Mucosa of stomach (tissue), 1 donor: ENCODE measurements around the gene SPTBN1.

Source experiments
- H3K27me3 ChIP-seq: one replicate; pipeline ENCODE4 v1.7.0; 2013; ENCODE audit warnings: mild to moderate bottlenecking, low read length; ENCODE audit not compliant: control insufficient read depth, insufficient read depth
- H3K36me3 ChIP-seq: one replicate; pipeline ENCODE4 v1.7.0; 2013; ENCODE audit warnings: low read length; ENCODE audit not compliant: control insufficient read depth, insufficient read depth
- H3K4me1 ChIP-seq: one replicate; pipeline ENCODE4 v1.7.0; 2013; ENCODE audit warnings: mild to moderate bottlenecking, low read length; ENCODE audit not compliant: control insufficient read depth, insufficient read depth
- H3K4me3 ChIP-seq: one replicate; pipeline ENCODE4 v1.7.0; 2013; ENCODE audit warnings: low read length
- H3K9ac ChIP-seq: one replicate; pipeline ENCODE4 v1.7.0; 2013; ENCODE audit warnings: mild to moderate bottlenecking, low read length, moderate library complexity
- H3K9me3 ChIP-seq: one replicate; pipeline ENCODE4 v1.7.0; 2013; ENCODE audit warnings: mild to moderate bottlenecking, low read length, moderate library complexity; ENCODE audit not compliant: control insufficient read depth
- donor health status: Pancreatic carcinoma.

The SPTBN1 gene

GRCh38 chr2:54653572-54654204 is 197.6 kb downstream of the SPTBN1 start:
- Histone ChIP-seq H3K4me3 (no peak overlapping the region), H3K9me3 (no peaks in the 10 kb centered on the region), H3K36me3 (peaks cover 33% of the 10 kb centered on the region), H3K4me1 (no peaks in the 10 kb centered on the region), H3K9ac (no peak overlapping the region), H3K27me3 (no peaks in the 10 kb centered on the region)

GRCh38 chr2:54655046-54655809 is 199.1 kb downstream of the SPTBN1 start:
- H3K36me3 ChIP-seq = peaks cover 25% of the 10 kb centered on the region
- no peak overlapping the region for H3K4me3 ChIP-seq
- no peaks in the 10 kb centered on the region for H3K4me1 ChIP-seq
- H3K9ac ChIP-seq = no peak overlapping the region
- no peaks in the 10 kb centered on the region for H3K9me3 ChIP-seq
- H3K27me3 ChIP-seq = no peaks in the 10 kb centered on the region

GRCh38 chr2:54656863-54657262 is 200.7 kb downstream of the SPTBN1 start:
- Histone ChIP-seq H3K9ac (no peak overlapping the region), H3K4me3 (no peak overlapping the region), H3K36me3 (peaks cover 21% of the 10 kb centered on the region), H3K27me3 (no peaks in the 10 kb centered on the region), H3K4me1 (no peaks in the 10 kb centered on the region), H3K9me3 (no peaks in the 10 kb centered on the region)

GRCh38 chr2:54657664-54658083 is 201.5 kb downstream of the SPTBN1 start:
- no peaks in the 10 kb centered on the region for H3K27me3 ChIP-seq
- H3K4me1 ChIP-seq = no peaks in the 10 kb centered on the region
- peaks cover 21% of the 10 kb centered on the region for H3K36me3 ChIP-seq
- H3K9ac ChIP-seq = no peak overlapping the region
- no peak overlapping the region for H3K4me3 ChIP-seq
- no peaks in the 10 kb centered on the region for H3K9me3 ChIP-seq

GRCh38 chr2:54658564-54659071 is 202.5 kb downstream of the SPTBN1 start:
- no peak overlapping the region for H3K9ac ChIP-seq
- H3K36me3 ChIP-seq = peaks cover 25% of the 10 kb centered on the region
- H3K4me1 ChIP-seq = no peaks in the 10 kb centered on the region

GRCh38 chr2:54659527-54659926 is 203.4 kb downstream of the SPTBN1 start:
- Histone ChIP-seq H3K9me3 (no peaks in the 10 kb centered on the region), H3K4me1 (no peaks in the 10 kb centered on the region), H3K4me3 (no peak overlapping the region), H3K36me3 (peaks cover 28% of the 10 kb centered on the region), H3K9ac (no peak overlapping the region), H3K27me3 (no peaks in the 10 kb centered on the region)

More at GRCh38 chr2:54658564-54659071, 202.5 kb downstream of the SPTBN1 start:
- no peak overlapping the region for H3K4me3 ChIP-seq
- no peaks in the 10 kb centered on the region for H3K9me3 ChIP-seq
- H3K27me3 ChIP-seq = no peaks in the 10 kb centered on the region

GRCh38 chr2:54660752-54661151 is 204.6 kb downstream of the SPTBN1 start:
- Histone ChIP-seq H3K9me3 (no peaks in the 10 kb centered on the region), H3K36me3 (peaks cover 21% of the 10 kb centered on the region), H3K27me3 (no peaks in the 10 kb centered on the region), H3K4me1 (peaks cover 6% of the 10 kb centered on the region), H3K9ac (no peak overlapping the region), H3K4me3 (no peak overlapping the region)

- no peaks in the 10 kb centered on the region for H3K27me3 ChIP-seq
- no peaks in the 10 kb centered on the region for H3K9me3 ChIP-seq
- no peak overlapping the region for H3K9ac ChIP-seq
- H3K4me3 ChIP-seq = no peak overlapping the region
- peaks cover 14% of the 10 kb centered on the region for H3K4me1 ChIP-seq
- H3K36me3 ChIP-seq = peaks cover 20% of the 10 kb centered on the region
Measured at GRCh38 chr2:54663424-54664030, 207.4 kb downstream of the SPTBN1 start.

- Histone ChIP-seq H3K4me1 (peaks cover 16% of the 10 kb centered on the region), H3K9ac (no peak overlapping the region), H3K9me3 (no peaks in the 10 kb centered on the region), H3K27me3 (no peaks in the 10 kb centered on the region), H3K4me3 (no peak overlapping the region), H3K36me3 (peaks cover 20% of the 10 kb centered on the region)
Measured at GRCh38 chr2:54664238-54664786, 208.2 kb downstream of the SPTBN1 start.

GRCh38 chr2:54665436-54665856 is 209.3 kb downstream of the SPTBN1 start:
- Histone ChIP-seq H3K27me3 (no peaks in the 10 kb centered on the region), H3K36me3 (peaks cover 20% of the 10 kb centered on the region), H3K4me3 (no peak overlapping the region), H3K4me1 (peaks cover 19% of the 10 kb centered on the region), H3K9ac (no peak overlapping the region), H3K9me3 (no peaks in the 10 kb centered on the region)

- peaks cover 19% of the 10 kb centered on the region for H3K4me1 ChIP-seq
- H3K27me3 ChIP-seq = no peaks in the 10 kb centered on the region
- H3K4me3 ChIP-seq = no peak overlapping the region
- H3K9me3 ChIP-seq = no peaks in the 10 kb centered on the region
- H3K36me3 ChIP-seq = peaks cover 20% of the 10 kb centered on the region
- H3K9ac ChIP-seq = no peak overlapping the region
Measured at GRCh38 chr2:54666131-54666633, 210.1 kb downstream of the SPTBN1 start.
